ENCODE measurements around the gene LEF1. TPM values are rescaled to one million over a fixed set of nuclear protein-coding genes. Genes with fewer than 3 reads are reported as not detected.

The LEF1 gene
- total RNA-seq, 1 experiment from 2014 or later, result 0.79 TPM

GRCh38 chr4:108139089-108139488 lies 29.6 kb downstream of the LEF1 start:
- Histone ChIP-seq H3K4me3 (replicated peaks in 1 of 2; ENCODE audit: low read depth in 1 of 2, low read length in 2 of 2) (no peak overlapping the region), H3K36me3 (ENCODE audit: control insufficient read depth in 1 of 2, insufficient read depth in 2 of 2, low read length in 2 of 2) (no peaks in the 10 kb centered on the region), H4K20me1 (ENCODE audit: insufficient read depth) (no peaks in the 10 kb centered on the region), H3K9me3 (ENCODE audit: control insufficient read depth in 1 of 2, insufficient read depth in 1 of 2, low read depth in 1 of 2, low read length in 2 of 2) (no peaks in the 10 kb centered on the region), H3K4me2 (ENCODE audit: low read length) (no peak overlapping the region), H3K27me3 (ENCODE audit: insufficient read depth, low read length) (no peaks in the 10 kb centered on the region), H2AFZ (ENCODE audit: low read depth, low read length, poor library complexity, severe bottlenecking) (no peak overlapping the region), H3K27ac (ENCODE audit: low read depth, low read length) (no peak overlapping the region), H3K9me2 (ENCODE audit: insufficient read depth) (no peaks in the 10 kb centered on the region), H3K4me1 (ENCODE audit: control insufficient read depth in 1 of 2, insufficient read depth in 2 of 2, low read length in 2 of 2) (peaks cover 0 to 5% of the 10 kb centered on the region in 2 experiments; a peak in 3 of 4 replicates), H3K9ac (ENCODE audit: low read length) (no peak overlapping the region), H3K79me2 (ENCODE audit: insufficient read depth, low read length) (no peaks in the 10 kb centered on the region)
- TF ChIP-seq SP1 (IDR thresholded peaks at IDR 0.05; ENCODE audit: low read depth) (no peak), POLR2A (IDR thresholded peaks at IDR 0.05; ENCODE audit: borderline replicate concordance, extremely low read depth, insufficient read depth, insufficient read length) (no peak), POLR2AphosphoS5 (IDR thresholded peaks at IDR 0.05; ENCODE audit: low read depth, low read length) (no peak), FOSL1 (IDR thresholded peaks at IDR 0.05; ENCODE audit: low read depth) (no peak), EGR1 (IDR thresholded peaks at IDR 0.05; ENCODE audit: low read depth) (no peak), YY1 (IDR thresholded peaks at IDR 0.05; ENCODE audit: extremely low read depth, insufficient replicate concordance, low read depth, low read length) (no peak), JUND (IDR thresholded peaks at IDR 0.05) (no peak), ZFX (IDR thresholded peaks at IDR 0.05) (no peak), CBX3 (IDR thresholded peaks at IDR 0.05; ENCODE audit: low read depth) (no peak), CEBPB (IDR thresholded peaks at IDR 0.05; ENCODE audit: low read depth) (no peak), EZH2 (IDR thresholded peaks at IDR 0.05) (no peak), ZNF274 (IDR thresholded peaks at IDR 0.05; ENCODE audit: low read depth, low read length) (no peak), TCF7L2 (IDR thresholded peaks at IDR 0.05; ENCODE audit: borderline replicate concordance, extremely low read depth, insufficient read depth, insufficient read length) (no peak), ELF1 (IDR thresholded peaks at IDR 0.05; ENCODE audit: borderline replicate concordance, low read depth) (no peak)
- TF ChIP-seq, protein P1, sequence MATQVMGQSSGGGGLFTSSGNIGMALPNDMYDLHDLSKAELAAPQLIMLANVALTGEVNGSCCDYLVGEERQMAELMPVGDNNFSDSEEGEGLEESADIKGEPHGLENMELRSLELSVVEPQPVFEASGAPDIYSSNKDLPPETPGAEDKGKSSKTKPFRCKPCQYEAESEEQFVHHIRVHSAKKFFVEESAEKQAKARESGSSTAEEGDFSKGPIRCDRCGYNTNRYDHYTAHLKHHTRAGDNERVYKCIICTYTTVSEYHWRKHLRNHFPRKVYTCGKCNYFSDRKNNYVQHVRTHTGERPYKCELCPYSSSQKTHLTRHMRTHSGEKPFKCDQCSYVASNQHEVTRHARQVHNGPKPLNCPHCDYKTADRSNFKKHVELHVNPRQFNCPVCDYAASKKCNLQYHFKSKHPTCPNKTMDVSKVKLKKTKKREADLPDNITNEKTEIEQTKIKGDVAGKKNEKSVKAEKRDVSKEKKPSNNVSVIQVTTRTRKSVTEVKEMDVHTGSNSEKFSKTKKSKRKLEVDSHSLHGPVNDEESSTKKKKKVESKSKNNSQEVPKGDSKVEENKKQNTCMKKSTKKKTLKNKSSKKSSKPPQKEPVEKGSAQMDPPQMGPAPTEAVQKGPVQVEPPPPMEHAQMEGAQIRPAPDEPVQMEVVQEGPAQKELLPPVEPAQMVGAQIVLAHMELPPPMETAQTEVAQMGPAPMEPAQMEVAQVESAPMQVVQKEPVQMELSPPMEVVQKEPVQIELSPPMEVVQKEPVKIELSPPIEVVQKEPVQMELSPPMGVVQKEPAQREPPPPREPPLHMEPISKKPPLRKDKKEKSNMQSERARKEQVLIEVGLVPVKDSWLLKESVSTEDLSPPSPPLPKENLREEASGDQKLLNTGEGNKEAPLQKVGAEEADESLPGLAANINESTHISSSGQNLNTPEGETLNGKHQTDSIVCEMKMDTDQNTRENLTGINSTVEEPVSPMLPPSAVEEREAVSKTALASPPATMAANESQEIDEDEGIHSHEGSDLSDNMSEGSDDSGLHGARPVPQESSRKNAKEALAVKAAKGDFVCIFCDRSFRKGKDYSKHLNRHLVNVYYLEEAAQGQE (IDR thresholded peaks at IDR 0.05; ENCODE audit: low read depth), result no peak
- TF ChIP-seq, protein P2, sequence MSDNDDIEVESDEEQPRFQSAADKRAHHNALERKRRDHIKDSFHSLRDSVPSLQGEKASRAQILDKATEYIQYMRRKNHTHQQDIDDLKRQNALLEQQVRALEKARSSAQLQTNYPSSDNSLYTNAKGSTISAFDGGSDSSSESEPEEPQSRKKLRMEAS (IDR thresholded peaks at IDR 0.05), result no peak
- TF ChIP-seq, protein P3, sequence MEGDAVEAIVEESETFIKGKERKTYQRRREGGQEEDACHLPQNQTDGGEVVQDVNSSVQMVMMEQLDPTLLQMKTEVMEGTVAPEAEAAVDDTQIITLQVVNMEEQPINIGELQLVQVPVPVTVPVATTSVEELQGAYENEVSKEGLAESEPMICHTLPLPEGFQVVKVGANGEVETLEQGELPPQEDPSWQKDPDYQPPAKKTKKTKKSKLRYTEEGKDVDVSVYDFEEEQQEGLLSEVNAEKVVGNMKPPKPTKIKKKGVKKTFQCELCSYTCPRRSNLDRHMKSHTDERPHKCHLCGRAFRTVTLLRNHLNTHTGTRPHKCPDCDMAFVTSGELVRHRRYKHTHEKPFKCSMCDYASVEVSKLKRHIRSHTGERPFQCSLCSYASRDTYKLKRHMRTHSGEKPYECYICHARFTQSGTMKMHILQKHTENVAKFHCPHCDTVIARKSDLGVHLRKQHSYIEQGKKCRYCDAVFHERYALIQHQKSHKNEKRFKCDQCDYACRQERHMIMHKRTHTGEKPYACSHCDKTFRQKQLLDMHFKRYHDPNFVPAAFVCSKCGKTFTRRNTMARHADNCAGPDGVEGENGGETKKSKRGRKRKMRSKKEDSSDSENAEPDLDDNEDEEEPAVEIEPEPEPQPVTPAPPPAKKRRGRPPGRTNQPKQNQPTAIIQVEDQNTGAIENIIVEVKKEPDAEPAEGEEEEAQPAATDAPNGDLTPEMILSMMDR (IDR thresholded peaks at IDR 0.05 in 2 of 3, conservative IDR thresholded peaks at IDR 0.05 in 1 of 3; ENCODE audit: borderline replicate concordance in 1 of 3, insufficient read depth in 1 of 3, low read depth in 2 of 3, low read length in 2 of 3), result no peak
- TF ChIP-seq, protein P4, sequence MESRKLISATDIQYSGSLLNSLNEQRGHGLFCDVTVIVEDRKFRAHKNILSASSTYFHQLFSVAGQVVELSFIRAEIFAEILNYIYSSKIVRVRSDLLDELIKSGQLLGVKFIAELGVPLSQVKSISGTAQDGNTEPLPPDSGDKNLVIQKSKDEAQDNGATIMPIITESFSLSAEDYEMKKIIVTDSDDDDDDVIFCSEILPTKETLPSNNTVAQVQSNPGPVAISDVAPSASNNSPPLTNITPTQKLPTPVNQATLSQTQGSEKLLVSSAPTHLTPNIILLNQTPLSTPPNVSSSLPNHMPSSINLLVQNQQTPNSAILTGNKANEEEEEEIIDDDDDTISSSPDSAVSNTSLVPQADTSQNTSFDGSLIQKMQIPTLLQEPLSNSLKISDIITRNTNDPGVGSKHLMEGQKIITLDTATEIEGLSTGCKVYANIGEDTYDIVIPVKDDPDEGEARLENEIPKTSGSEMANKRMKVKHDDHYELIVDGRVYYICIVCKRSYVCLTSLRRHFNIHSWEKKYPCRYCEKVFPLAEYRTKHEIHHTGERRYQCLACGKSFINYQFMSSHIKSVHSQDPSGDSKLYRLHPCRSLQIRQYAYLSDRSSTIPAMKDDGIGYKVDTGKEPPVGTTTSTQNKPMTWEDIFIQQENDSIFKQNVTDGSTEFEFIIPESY (IDR thresholded peaks at IDR 0.05; ENCODE audit: extremely low read depth, insufficient replicate concordance, low read length), result no peak
- CTCF ChIA-PET, result no interaction called here
- RAD21 ChIA-PET (ENCODE audit: low non-redundant PET in 1 of 2, low total read pairs in 2 of 2, uncharacterized antibody in 2 of 2, unreplicated experiment in 2 of 2), result no interaction called here
- intact Hi-C loops (cut with micrococcal nuclease), result no loop called here
- no TSS peak for BruUV-seq (replicated peaks)
- DNase-seq (ENCODE audit: low read depth, low spot score), result no peak
- POLR2A ChIA-PET, result no interaction called here
- ATAC-seq, result no peak
